Suprapubic skin (tissue), 4 donors: ENCODE results near the gene PPP1R27. TPM values are rescaled to one million over a fixed set of nuclear protein-coding genes. Genes with fewer than 3 reads are reported as not detected.

Experiments
- DNase-seq, 2 donors: peaks; one replicate each; pipeline ENCODE4 v3.0.0-alpha.2; 2019; ENCODE audit warnings: low spot score in 2 of 2
- H3K27ac ChIP-seq: fragments of 200-600 bp; sonication (generic); one replicate; pipeline ENCODE4 v1.5.1; 2019
- H3K27me3 ChIP-seq: fragments of 200-600 bp; sonication (generic); one replicate; pipeline ENCODE4 v1.5.1; 2019
- H3K36me3 ChIP-seq: fragments of 200-600 bp; sonication (generic); one replicate; pipeline ENCODE4 v1.5.1; 2019
- H3K4me1 ChIP-seq: fragments of 200-600 bp; sonication (generic); one replicate; pipeline ENCODE4 v1.5.1; 2019
- H3K4me3 ChIP-seq: fragments of 200-600 bp; sonication (generic); one replicate; pipeline ENCODE4 v1.5.1; 2019; ENCODE audit warnings: mild to moderate bottlenecking
- H3K9me3 ChIP-seq: fragments of 200-600 bp; sonication (generic); one replicate; pipeline ENCODE4 v1.5.1; 2019
- CTCF ChIP-seq, 2 donors: fragments of 200-600 bp in 1 of 2; fragments of 450-650 bp in 1 of 2; sonication (generic) in 1 of 2; IDR thresholded peaks; one replicate each; pipeline ENCODE4 v1.5.1; 2016 to 2019; ENCODE audit warnings: antibody characterized with exemption in 2 of 2, mild to moderate bottlenecking in 1 of 2, moderate library complexity in 1 of 2
- EP300 ChIP-seq: sonication (generic); formaldehyde crosslinking; IDR thresholded peaks from one replicate; pipeline ENCODE4 v1.6.1; 2017; ENCODE audit warnings: antibody characterized with exemption
- POLR2A ChIP-seq, 2 donors: fragments of 450-650 bp; IDR thresholded peaks; one replicate each; pipeline ENCODE4 v1.6.1; 2017; ENCODE audit warnings: antibody characterized with exemption in 2 of 2, mild to moderate bottlenecking in 2 of 2, moderate library complexity in 2 of 2
- POLR2AphosphoS5 ChIP-seq, 3 donors: sonication (generic); formaldehyde crosslinking; IDR thresholded peaks; one replicate each; pipeline ENCODE4 v1.6.1; 2017; ENCODE audit warnings: antibody characterized with exemption in 3 of 3
- WGBS: methylation state at CpG from one replicate; pipeline ENCODE4 v1.1.5; 2018; 5-methylcytosine and 5-hydroxymethylcytosine counted together
- total RNA-seq, 4 donors: library from RNA; depleted of rRNA; stranded (reverse); fragments of >200 nt; gene quantifications; one replicate each; pipeline ENCODE4 v1.1.0, GENCODE V29; 2016

The PPP1R27 gene
- total RNA-seq, 4 donors from 2014 or later: 1.3 TPM; not detected in 3

- TF ChIP-seq POLR2A (IDR thresholded peaks at IDR 0.05): peak; percentile 82 to 94
- peak in 1 of 2 donors; percentile 32 for TF ChIP-seq CTCF (IDR thresholded peaks at IDR 0.05)
- no peak for TF ChIP-seq EP300
- TF ChIP-seq POLR2AphosphoS5 (IDR thresholded peaks at IDR 0.05): peak; percentile 92 to 99 (median 98)
- Histone ChIP-seq H3K4me1 (peaks cover 54% of the 10 kb centered on the region), H3K27ac (peak overlapping the region; percentile 99), H3K9me3 (no peaks in the 10 kb centered on the region), H3K36me3 (peaks cover 22% of the 10 kb centered on the region), H3K27me3 (no peaks in the 10 kb centered on the region), H3K4me3 (peak overlapping the region; percentile 82)
- peak in 1 of 2 donors; percentile 96 for DNase-seq
- 0% methylated on average over 5 of the region's 86 CpGs for WGBS
These were observed 36.8 kb upstream of the PPP1R27 start for GRCh38 chr17:81871387-81872230.

- peak; percentile 65 to 98 for DNase-seq
- Histone ChIP-seq H3K4me1 (peaks cover 59% of the 10 kb centered on the region), H3K9me3 (no peaks in the 10 kb centered on the region), H3K27ac (peak within 1 kb of the TSS; percentile 99), H3K4me3 (peak within 1 kb of the TSS; percentile 82), H3K27me3 (no peaks in the 10 kb centered on the region), H3K36me3 (peaks cover 22% of the 10 kb centered on the region)
- 1% methylated on average over 13 of the region's 64 CpGs for WGBS
- TF ChIP-seq CTCF (IDR thresholded peaks at IDR 0.05) (no peak), POLR2A (IDR thresholded peaks at IDR 0.05) (no peak), POLR2AphosphoS5 (IDR thresholded peaks at IDR 0.05) (no peak), EP300 (no peak)
These were observed 36.1 kb upstream of the PPP1R27 start, which contains the start of gene ARHGDIA for GRCh38 chr17:81870981-81871386. ARHGDIA (minus strand) TSS chr17:81871337; CDS start chr17:81869930, 1,407 bp downstream.

GRCh38 chr17:81870131-81870980 is 35.5 kb upstream of the PPP1R27 start:
- TF ChIP-seq POLR2AphosphoS5 (IDR thresholded peaks at IDR 0.05) (peak in 1 of 3 donors; percentile 48), POLR2A (IDR thresholded peaks at IDR 0.05) (no peak)
- DNase-seq: peak in 1 of 2 donors; percentile 78
- Histone ChIP-seq H3K36me3 (peaks cover 22% of the 10 kb centered on the region), H3K4me3 (peak overlapping the region; percentile 82), H3K4me1 (peaks cover 64% of the 10 kb centered on the region), H3K9me3 (no peaks in the 10 kb centered on the region), H3K27me3 (no peaks in the 10 kb centered on the region), H3K27ac (peak overlapping the region; percentile 99)
- 7% methylated on average over 18 of the region's 65 CpGs for WGBS

GRCh38 chr17:81869221-81870130 is 34.6 kb upstream of the PPP1R27 start:
- TF ChIP-seq POLR2AphosphoS5 (IDR thresholded peaks at IDR 0.05) (no peak), EP300 (no peak), CTCF (IDR thresholded peaks at IDR 0.05) (peak; percentile 14 to 83), POLR2A (IDR thresholded peaks at IDR 0.05) (no peak)
- H3K9me3 ChIP-seq: no peaks in the 10 kb centered on the region
- H3K27me3 ChIP-seq: no peaks in the 10 kb centered on the region
- H3K4me1 ChIP-seq: peaks cover 64% of the 10 kb centered on the region
- peaks cover 22% of the 10 kb centered on the region for H3K36me3 ChIP-seq
- 40% methylated on average over 23 of the region's 52 CpGs for whole genome bisulfite sequencing
- H3K27ac ChIP-seq: peak overlapping the region; percentile 99
- peak overlapping the region; percentile 82 for H3K4me3 ChIP-seq
- peak in 1 of 2 donors; percentile 73 for DNase-seq

GRCh38 chr17:81868674-81869220 is 33.9 kb upstream of the PPP1R27 start:
- 62% methylated on average over 20 of the region's 30 CpGs for WGBS
- Histone ChIP-seq H3K4me1 (peaks cover 70% of the 10 kb centered on the region), H3K4me3 (no peak overlapping the region), H3K27me3 (no peaks in the 10 kb centered on the region), H3K27ac (peak overlapping the region; percentile 99), H3K36me3 (peaks cover 22% of the 10 kb centered on the region), H3K9me3 (no peaks in the 10 kb centered on the region)
- DNase-seq: no peak
- no peak for TF ChIP-seq CTCF (IDR thresholded peaks at IDR 0.05)
- TF ChIP-seq POLR2A (IDR thresholded peaks at IDR 0.05): no peak
- TF ChIP-seq POLR2AphosphoS5 (IDR thresholded peaks at IDR 0.05): no peak
- no peak for TF ChIP-seq EP300
